ENCODE measurements around the gene TNC. TPM values are rescaled to one million over a fixed set of nuclear protein-coding genes. Genes with fewer than 3 reads are reported as not detected.

The TNC gene
- total and polyA plus RNA-seq, 3 donors from 2014 or later = 3.3 to 44.0 (median 3.5) TPM

- no peaks in the 10 kb centered on the region for H3K27me3 ChIP-seq
- H3K27ac ChIP-seq = no peak overlapping the region
- TF ChIP-seq POLR2A (IDR thresholded peaks at IDR 0.05) (no peak), CTCF (IDR thresholded peaks at IDR 0.05) (no peak)
- DNase-seq = no peak
- no peaks in the 10 kb centered on the region for H3K36me3 ChIP-seq (ENCODE audit: low read depth, missing control alignments)
- 82 to 87% methylated on average over 6 of the region's 6 CpGs for WGBS, 2 donors
- H3K4me3 ChIP-seq = no peak overlapping the region
- no peaks in the 10 kb centered on the region for H3K4me1 ChIP-seq
- intact Hi-C loops (cut with DNase I; ENCODE audit: low total_unique reads) = no loop called here
- H3K9me3 ChIP-seq = no peaks in the 10 kb centered on the region
Observed at GRCh38 chr9:115058684-115059315, 59.2 kb downstream of the TNC start.

DNA sequence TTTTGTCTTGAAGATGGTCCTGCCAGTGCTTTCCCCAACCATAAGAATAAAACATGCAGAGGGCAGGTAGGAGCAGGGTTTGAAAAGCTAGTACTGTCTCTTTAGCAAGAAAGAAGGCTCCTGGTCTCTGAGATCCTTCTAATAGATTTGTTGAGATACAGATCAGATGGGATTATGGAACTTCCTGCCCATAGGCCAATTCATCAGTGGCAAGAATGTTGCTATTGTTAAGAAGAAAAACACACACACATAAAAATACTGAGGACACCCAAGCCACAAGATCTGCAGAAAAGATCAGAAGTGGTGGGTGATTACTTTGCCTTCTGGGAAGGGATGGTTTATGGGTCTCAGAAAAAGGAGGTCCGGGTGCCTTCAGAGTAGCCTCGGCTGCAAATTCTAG, 59.8 kb downstream of the TNC start:
- Histone ChIP-seq H3K27ac (no peak overlapping the region), H3K9me3 (no peaks in the 10 kb centered on the region), H3K36me3 (ENCODE audit: low read depth, missing control alignments) (no peaks in the 10 kb centered on the region), H3K27me3 (no peaks in the 10 kb centered on the region), H3K4me3 (no peak overlapping the region), H3K4me1 (no peaks in the 10 kb centered on the region)
- 50 to 57% methylated on average over 2 of the region's 2 CpGs for WGBS, 2 donors
- DNase-seq = no peak
- TF ChIP-seq POLR2A (IDR thresholded peaks at IDR 0.05) (no peak), CTCF (IDR thresholded peaks at IDR 0.05) (no peak)
- intact Hi-C loops (cut with DNase I; ENCODE audit: low total_unique reads) = no loop called here

GRCh38 chr9:115057559-115057958, 60.4 kb downstream of the TNC start:
- Histone ChIP-seq H3K4me3 (no peak overlapping the region), H3K27me3 (no peaks in the 10 kb centered on the region), H3K4me1 (no peaks in the 10 kb centered on the region), H3K36me3 (ENCODE audit: low read depth, missing control alignments) (no peaks in the 10 kb centered on the region), H3K27ac (no peak overlapping the region), H3K9me3 (no peaks in the 10 kb centered on the region)
- intact Hi-C loops (cut with DNase I; ENCODE audit: low total_unique reads) = no loop called here
- DNase-seq = no peak
- TF ChIP-seq POLR2A (IDR thresholded peaks at IDR 0.05) (no peak), CTCF (IDR thresholded peaks at IDR 0.05) (no peak)

DNA sequence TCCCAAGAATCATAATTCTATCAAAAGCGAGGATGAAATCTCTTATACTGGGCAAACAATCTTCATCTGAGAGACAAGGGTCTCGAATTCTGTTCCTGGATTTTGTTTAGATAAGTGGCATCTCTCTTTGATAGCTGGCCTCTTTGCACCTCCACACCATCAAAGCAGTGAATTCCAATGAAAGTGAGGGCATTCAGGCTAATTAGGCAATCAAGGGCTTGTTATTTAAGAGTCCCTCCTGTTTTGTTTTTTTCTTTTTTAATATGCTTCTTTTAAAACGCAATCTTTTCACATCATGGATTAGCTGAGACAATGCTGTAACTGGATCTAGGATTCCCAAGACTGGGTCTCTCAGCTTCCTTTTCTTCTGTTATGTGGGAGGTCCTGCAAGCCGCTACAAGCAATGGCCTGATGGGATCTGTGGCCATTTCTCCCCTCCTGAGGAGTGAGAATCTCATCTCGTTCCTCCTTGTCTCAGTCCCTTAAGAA, 67.9 kb downstream of the TNC start:
- Histone ChIP-seq H3K4me3 (no peak overlapping the region), H3K27ac (no peak overlapping the region), H3K36me3 (ENCODE audit: low read depth, missing control alignments) (no peaks in the 10 kb centered on the region), H3K4me1 (no peaks in the 10 kb centered on the region), H3K27me3 (no peaks in the 10 kb centered on the region), H3K9me3 (no peaks in the 10 kb centered on the region)
- WGBS, 2 donors = 79 to 83% methylated on average over 5 of the region's 5 CpGs
- intact Hi-C loops (cut with DNase I; ENCODE audit: low total_unique reads) = no loop called here
- DNase-seq = no peak
- TF ChIP-seq CTCF (IDR thresholded peaks at IDR 0.05) (no peak), POLR2A (IDR thresholded peaks at IDR 0.05) (no peak)

GRCh38 chr9:115046824-115047223, 71.1 kb downstream of the TNC start:
- no peak for DNase-seq
- intact Hi-C loops (cut with DNase I; ENCODE audit: low total_unique reads) = no loop called here
- no peak for TF ChIP-seq CTCF (IDR thresholded peaks at IDR 0.05)
- TF ChIP-seq POLR2A (IDR thresholded peaks at IDR 0.05) = no peak
- WGBS, 2 donors = 55 to 62% methylated on average over 1 of the region's 1 CpG
- no peaks in the 10 kb centered on the region for H3K4me1 ChIP-seq
- no peak overlapping the region for H3K27ac ChIP-seq
- H3K27me3 ChIP-seq = no peaks in the 10 kb centered on the region
- H3K9me3 ChIP-seq = no peaks in the 10 kb centered on the region
- no peak overlapping the region for H3K4me3 ChIP-seq
- no peaks in the 10 kb centered on the region for H3K36me3 ChIP-seq (ENCODE audit: low read depth, missing control alignments)
